RKO (cell line): ENCODE results near the gene HIVEP3.

ENCODE experiments used
- DNase-seq: peaks from one replicate; pipeline ENCODE4 v3.0.0-alpha.2; 2016; ENCODE audit warnings: low spot score

HIVEP3 gene

GRCh38 chr1:41682845-41683625, 235.7 kb downstream of the HIVEP3 start:
- no peak for DNase-seq

DNA sequence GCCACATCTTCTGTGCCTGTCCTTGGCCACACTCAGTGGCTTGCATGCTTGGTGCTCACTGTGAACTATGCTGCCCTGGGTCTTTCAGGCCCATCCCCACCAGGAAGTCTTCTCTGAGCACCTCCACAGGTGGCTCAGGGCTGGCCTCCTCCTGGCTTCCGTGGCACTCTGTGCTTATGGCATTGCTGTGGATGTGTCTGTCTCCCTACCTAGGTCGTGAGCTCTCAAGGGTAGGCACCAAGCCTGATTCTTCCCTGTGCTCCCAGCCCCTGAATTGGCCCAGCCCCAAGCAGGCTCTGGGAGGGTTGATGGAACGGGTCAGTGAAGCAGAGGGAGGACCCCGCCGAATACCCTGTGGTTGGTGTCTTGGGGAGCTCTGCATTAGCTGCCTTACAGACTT, 236.6 kb downstream of the HIVEP3 start:
- DNase-seq = no peak

DNA sequence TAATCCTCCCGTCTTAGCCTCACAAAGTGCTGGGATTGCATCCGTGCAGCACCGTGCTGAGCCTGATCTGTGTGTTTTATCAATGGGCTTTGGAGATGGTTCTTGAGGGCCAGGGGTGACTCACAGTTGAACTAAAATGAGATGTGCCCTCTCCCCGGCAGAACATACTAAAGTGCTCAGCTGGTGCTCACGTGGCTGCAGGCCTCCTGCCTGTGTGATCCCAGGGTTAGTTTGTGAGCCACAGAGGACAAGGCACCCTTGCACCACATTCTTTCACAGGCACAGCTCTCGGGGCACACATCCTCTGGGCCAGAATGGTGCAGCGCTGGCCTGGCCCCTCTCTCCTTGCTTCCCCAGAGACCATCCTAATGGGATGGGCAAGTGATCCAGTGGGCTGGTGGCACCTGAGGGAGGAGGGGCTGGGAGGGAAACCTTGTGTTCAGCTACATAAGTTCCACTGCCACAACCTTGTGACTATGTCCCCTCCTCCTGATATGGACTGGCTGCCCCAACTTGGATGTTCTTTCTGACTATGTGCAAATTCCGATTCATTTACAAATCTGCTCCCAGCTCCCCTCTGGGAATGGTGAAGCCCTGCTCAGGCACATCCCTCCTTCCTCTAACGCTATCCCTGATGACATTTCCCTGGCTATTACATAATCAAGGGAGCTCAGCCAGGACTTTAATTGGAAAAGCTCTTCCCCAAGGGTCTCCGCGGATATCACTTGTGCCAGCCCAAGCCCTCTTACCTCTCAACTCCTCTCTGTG, 237.2 kb downstream of the HIVEP3 start:
- DNase-seq = no peak

GRCh38 chr1:41679994-41680393, 238.7 kb downstream of the HIVEP3 start:
- no peak for DNase-seq

DNA sequence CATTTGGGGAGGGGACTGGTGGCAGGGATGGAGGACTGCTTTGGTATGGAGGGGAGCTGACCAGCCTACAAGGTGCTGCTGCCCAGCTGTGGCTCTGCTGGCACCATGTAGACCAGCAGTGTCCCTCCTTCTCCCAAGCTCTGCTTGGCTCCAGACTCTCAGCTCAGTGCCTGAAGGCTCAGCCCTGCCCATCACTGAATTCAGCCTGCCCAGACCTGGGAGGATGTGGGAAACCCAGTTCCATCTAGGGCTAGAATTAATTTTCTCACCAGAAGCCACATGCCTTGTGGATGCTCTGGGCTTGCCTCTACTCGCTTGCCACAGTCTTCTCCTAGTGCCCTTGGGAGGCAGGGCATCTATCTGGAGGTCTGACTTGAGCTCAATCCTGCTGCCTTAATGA, 239.2 kb downstream of the HIVEP3 start:
- no peak for DNase-seq

DNA sequence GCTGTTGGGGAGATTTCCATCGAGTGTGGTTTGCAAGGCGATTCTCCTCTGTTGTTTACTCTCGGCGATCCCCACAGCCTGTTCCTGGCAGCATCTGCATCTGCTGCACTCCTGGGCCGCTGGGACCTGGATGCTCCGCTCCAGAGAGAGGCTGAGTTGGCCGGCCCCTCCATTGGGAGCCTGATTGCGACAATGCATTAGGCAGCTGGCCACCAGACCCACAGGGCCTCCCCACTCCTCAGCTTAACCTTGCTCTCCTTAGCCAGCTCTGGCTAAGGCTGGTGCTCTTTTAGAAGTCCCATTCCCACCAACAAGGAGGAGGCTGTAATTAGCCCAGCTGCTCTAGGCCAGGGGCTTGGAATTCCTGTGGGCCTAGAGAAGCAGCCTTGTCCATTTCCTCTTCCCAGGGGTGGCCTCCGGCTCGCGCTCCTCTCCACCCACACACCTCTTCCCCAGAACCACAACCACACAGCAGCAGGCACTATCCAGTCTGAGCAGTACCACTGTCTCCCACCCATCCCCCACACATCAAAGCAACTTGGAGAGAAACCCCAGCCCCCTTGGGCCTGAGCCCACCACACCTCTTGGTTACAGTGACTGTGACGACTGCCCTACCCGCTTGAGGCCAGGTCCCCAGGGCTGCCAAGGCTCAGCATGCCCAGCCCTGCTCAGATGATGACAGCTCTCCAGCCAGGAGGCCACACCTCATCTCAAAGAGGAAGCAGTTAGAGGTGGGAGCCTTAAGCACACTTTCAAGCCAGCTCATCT, 240.4 kb downstream of the HIVEP3 start:
- no peak for DNase-seq

DNA sequence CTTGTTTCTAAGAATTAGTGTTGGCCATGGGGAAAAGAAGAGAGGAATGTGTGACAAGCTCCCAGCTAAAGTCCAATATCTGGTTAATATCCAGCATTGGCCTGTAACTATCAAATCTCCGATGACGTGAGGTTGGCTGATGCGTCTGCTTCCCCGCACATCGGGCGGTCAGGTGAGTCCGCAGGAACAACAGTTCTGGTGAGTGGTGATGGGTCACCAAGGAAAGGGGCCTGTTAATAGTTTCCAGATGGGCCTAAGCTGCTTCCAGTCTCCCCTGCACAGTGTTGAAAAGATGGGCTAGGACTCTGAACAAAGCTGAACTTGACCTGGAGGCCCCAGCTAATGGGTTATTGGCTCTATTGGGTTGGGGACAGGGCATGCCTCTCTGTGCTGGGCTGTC, 241.1 kb downstream of the HIVEP3 start:
- no peak for DNase-seq

DNA sequence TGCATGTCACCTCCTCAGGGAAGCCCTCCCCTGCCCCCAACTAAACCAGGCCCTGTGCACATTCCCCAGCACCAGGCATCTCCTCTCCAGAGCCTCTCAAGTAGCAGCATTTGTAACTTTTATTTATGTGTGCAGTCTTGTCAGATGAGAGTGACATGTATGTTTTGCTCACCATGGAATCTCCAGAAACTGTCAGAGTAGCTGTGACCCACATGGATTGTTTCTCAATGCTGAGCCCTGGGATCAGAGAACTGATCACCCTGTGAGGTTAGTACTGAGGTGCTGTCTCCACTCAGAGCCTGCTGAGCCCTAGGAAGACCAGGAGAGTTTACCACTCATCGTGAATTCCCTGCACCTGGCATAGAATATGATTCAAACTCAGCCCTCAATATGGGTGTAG, 243.3 kb downstream of the HIVEP3 start:
- DNase-seq = no peak

GRCh38 chr1:41674522-41674921, 244.2 kb downstream of the HIVEP3 start:
- DNase-seq = no peak

GRCh38 chr1:41673806-41674205, 244.9 kb downstream of the HIVEP3 start:
- no peak for DNase-seq

DNA sequence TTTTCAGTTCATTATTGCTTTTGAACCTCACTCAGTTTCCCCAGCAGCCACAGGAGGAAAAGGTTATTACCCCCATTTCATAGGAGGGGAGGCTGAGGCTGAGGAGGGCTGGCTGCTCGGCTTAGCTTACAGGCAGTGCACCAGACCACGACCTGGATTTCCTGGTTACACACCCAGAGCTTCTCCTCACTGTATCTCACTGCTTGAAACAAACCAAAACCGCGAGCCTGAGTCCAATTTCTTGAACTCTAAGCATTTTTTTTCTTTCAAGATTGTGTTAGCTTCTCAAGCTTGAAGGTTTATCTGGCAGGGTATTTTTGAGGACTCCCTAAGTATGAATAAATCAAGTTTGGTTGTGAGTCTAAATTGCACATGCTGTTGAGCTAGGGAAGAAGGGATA, 245.3 kb downstream of the HIVEP3 start:
- no peak for DNase-seq

DNA sequence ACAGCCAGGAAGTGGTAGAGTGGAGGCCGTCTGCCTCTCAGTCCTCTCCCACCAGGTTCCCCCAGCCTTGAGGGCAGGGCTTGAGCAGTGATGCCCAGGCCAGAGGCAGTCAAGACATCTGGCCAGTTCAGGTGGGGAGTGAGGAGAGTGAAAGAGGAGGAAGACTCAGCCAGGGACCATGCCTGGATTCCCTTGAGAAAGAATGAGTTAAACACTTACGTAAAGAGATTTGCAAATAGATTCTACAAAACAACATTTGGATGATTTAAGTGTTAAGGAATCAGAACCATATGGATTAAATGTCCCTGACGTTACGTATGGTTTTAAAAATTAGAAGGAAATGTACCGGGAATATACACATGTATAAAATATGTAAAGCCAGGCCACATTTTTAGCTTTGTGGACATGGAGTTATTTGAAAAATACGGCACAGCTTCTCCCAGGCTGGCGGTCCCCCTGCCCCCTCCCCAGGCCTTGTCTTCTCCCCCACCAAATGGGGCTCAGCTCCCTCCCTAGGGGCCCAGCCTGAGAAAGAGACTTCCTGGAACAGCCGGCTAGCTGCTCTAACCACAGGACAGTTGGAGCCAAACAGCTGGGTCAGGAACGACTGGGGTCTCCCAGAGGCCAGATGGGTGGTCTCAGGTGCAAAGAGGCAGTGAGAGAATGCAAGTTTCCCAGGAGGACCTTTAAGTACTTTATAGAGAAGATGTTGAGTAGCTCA, 245.9 kb downstream of the HIVEP3 start:
- no peak for DNase-seq

DNA sequence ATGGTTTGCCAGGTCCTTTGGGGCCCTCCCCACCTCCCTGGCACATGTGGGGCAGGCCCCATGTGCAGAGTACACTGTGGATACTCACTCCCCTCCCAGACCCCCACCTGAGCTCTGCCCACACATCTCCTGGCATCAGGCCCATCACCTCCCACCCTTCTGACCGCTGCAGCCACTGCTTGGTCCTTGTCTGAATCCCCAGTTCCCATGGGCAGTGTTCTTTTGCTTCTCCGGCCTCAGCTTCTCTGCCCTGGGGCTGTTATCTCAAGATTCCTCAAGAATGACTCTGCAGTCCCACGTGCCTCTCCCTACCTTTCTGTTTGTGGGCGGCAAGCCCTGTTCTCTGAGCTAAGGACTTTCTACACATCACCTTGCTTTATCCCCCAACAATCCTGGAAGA, 246.5 kb downstream of the HIVEP3 start:
- no peak for DNase-seq

DNA sequence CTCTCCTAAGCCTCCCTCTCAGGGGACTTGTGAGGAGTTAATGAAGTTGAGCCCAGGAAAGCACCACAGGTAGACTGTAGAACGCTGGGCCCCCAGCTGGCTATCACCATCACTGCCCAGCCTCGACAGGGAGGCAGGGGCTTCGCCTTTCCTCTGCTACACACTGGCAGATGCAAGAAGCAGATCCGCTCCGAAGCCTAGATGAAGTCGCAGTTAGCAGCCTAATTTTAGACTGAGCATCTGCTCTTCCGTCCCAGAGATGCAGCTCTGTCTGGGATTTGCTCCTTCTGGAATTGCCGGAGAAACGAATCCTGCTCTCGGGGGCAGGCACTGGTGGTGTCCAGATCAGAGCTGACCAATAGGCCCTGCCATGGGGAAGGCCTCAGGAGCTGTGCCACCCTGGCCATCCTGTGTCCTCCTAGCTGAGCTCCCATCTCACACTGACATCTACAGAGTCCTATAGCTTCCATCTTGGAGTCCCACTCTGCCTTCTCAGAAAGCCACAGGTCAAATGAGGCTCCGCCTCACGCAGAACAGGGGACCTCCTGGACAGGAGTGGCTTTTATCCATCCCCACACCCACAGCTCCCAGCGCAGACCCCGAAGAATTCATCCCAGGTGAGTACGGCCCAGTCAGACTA, 247.5 kb downstream of the HIVEP3 start:
- no peak for DNase-seq

- DNase-seq = peak; percentile 20
Observed at GRCh38 chr1:41670217-41670957, 248.3 kb downstream of the HIVEP3 start.

- DNase-seq = no peak
Observed at GRCh38 chr1:41668967-41669366, 249.8 kb downstream of the HIVEP3 start.

DNA sequence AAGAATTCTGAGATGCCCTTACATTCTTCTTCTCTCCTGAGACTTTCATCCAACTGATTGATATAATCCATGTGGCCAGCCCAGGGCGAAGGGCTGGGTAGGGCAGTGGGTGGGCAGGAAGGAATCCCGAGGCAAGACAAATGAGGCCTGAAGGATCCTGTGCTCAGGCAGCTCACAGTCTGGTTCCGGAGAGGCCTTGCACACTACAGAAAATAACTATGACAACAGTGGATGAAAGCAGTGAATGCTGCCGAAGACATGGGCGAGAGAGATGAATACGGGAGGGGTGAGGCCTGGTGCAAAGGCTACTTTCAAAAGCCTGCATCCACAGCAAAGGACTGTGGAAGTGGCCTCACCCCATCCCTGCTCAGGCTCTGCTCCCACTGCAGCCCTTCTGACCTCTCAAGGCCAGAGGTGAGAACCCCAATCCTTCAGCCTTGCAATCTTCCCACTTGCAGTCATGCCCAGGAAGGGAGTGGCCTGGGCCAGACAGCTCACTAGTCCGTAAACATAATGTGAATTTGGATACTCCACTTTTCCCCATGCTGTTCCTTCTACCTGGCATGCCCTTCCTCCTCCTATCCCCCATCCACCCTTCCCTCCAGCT, 250.6 kb downstream of the HIVEP3 start:
- no peak for DNase-seq

DNA sequence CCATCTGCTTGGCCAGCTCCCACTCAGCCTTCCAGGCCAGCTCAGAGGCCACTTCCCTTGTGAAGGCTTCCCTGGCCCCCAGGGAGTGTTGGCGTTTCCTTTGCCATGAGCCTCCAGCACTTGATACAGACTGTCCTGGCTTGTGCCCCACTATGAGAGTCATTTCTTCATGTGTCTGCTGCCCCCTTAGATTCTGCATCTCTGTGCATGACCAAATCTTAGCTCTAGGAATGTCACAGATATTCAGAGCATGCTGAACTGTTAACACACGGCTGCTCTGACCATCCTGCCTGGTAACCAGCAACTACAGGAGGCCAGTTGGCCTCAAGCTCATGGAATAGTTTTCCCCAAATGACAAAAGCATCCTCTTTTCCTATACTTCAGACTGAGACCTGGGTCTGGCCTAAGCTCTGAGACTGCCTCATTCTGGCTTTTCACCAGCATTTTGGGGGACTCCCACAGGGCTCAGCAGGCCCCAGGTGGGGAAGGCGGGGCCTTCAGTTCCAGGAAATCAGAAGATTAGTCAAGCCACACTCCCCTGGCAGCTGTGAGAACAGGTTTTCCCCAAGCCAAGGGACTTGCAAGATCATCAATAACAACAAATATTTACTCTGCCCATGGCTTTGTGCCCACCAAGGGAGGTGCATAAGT, 251.6 kb downstream of the HIVEP3 start:
- DNase-seq = no peak

DNA sequence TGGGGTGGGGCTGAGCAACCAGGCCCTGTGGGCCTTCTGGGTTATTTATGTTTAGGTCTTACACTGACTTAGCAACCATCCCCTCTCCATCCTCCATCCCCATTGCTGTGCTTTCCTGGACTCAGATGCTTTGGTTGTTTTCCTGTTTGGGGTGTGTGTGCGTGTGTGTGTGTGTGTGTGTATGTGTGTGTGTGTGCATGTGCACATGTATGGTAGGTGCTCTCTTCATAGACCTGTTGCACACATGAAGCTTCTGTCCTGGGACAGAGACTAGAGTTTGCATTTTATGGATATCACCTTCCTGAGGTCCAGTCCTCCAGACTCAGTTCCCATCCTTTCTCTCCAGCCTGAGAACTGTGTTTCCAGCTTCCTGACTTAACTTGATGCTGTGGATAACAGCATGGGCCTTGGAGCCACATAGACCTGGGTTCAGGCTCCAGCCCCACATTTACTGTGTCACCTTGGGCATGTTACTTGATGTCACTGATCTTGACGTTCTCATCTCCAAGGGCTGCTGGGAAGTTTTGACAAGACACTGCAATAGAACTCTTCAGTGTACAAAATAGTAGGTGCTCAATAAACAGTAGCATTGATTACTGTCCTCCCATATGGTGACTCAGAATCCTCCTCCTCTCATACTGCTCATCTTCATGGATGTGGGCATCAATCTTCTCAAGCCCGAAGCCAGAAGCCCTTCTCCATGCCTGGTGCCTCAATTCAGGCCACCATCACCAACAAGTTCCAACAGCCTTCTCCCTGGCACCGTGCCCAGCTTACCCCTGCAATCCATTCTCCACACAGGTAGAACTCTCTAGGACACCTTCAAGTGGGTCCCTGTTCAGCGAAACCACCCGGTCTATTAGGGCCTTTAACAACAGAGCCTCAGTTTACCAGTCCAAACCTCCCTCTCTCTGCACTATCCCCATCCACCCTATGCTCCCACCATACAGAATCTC, 252.5 kb downstream of the HIVEP3 start:
- no peak for DNase-seq
